ENCODE measurements around the gene TMOD1.

GRCh38 chr9:97599314-97599846, 97.9 kb downstream of the TMOD1 start:
- no peak for TF ChIP-seq CTCF (conservative IDR thresholded peaks at IDR 0.05; ENCODE audit: low read length)
- no peak for TF ChIP-seq EZH2phosphoT487 (IDR thresholded peaks at IDR 0.05; ENCODE audit: borderline replicate concordance, low read depth, low read length)

All from OCI-LY7 (cell line).